Kidney (tissue), 14 donors: ENCODE data around the gene RARA. TPM values are rescaled to one million over a fixed set of nuclear protein-coding genes. Genes with fewer than 3 reads are reported as not detected.

Experiments used
- DNase-seq, 5 donors: peaks; one replicate each; pipeline ENCODE4 v3.0.0-alpha.2; 2013 to 2020
- FAIRE-seq: peaks from 2 replicates; lab custom pipeline; 2012; peaks lifted over from hg19 to GRCh38; lab: Jason Lieb, UNC
- H3K27ac ChIP-seq, 2 donors: one replicate each; pipeline ENCODE4 v1.7.0; 2013; ENCODE audit warnings: low read depth in 2 of 2, low read length in 2 of 2, inconsistent platforms in 1 of 2
- H3K27me3 ChIP-seq: one replicate; pipeline ENCODE4 v1.7.1; 2013; ENCODE audit warnings: low read length, inconsistent platforms; ENCODE audit not compliant: control insufficient read depth, insufficient read depth
- H3K36me3 ChIP-seq, 3 donors: one replicate each; pipeline versions ENCODE4 v1.7.0 to v1.7.1; 2013; ENCODE audit warnings: low read length in 3 of 3, control low read depth in 1 of 3, inconsistent platforms in 1 of 3; ENCODE audit not compliant: insufficient read depth in 3 of 3, control insufficient read depth in 2 of 3
- H3K4me1 ChIP-seq, 3 donors: one replicate each; pipeline versions ENCODE4 v1.7.0 to v1.7.1; 2013; ENCODE audit warnings: low read length in 3 of 3, inconsistent platforms in 1 of 3, low read depth in 1 of 3; ENCODE audit not compliant: control insufficient read depth in 2 of 3, insufficient read depth in 2 of 3
- H3K4me3 ChIP-seq, 3 donors: one replicate each; pipeline versions ENCODE4 v1.7.0 to v1.8.1; 2013; ENCODE audit warnings: low read length in 3 of 3, control low read depth in 1 of 3, inconsistent platforms in 1 of 3
- H3K9ac ChIP-seq, 3 donors: one replicate each; pipeline versions ENCODE4 v1.7.0 to v1.7.1; 2013; ENCODE audit warnings: low read length in 3 of 3, control low read depth in 1 of 3, inconsistent platforms in 1 of 3
- H3K9me3 ChIP-seq, 3 donors: one replicate each; pipeline versions ENCODE4 v1.7.0 to v1.7.1; 2013; ENCODE audit warnings: low read length in 3 of 3, control low read depth in 1 of 3, inconsistent platforms in 1 of 3; ENCODE audit not compliant: control insufficient read depth in 2 of 3, insufficient read depth in 1 of 3
- intact Hi-C: fragments of 100-400 bp; cut with DNase I; formaldehyde crosslinking; loops from one replicate; pipeline ENCODE4 v1.11.1; 2022
- polyA plus RNA-seq: library from polyadenylated mRNA; stranded (reverse); fragments of 350-450 nt; fragmentation: Illumina TruSeq; extraction: RNeasy Lipid Tissue Mini Kit (QIAGEN cat#74804); gene quantifications from one replicate; pipeline ENCODE4 v1.2.3, GENCODE V29; 2014; ENCODE audit warnings: low read depth, low replicate concordance; ENCODE audit not compliant: insufficient read depth
- total RNA-seq: library from RNA; stranded (reverse); fragmentation: NEBNext Ultra II Directional; extraction: Animal tissue kit (Norgen Biotek cat#: 25700); gene quantifications from one replicate; pipeline ENCODE4 v1.2.1, GENCODE V29; 2021
- TF ChIP-seq, protein P1 (sequence below): IDR thresholded peaks from 3 replicates; pipeline ENCODE4 v1.5.1; 2012; ENCODE audit warnings: mild to moderate bottlenecking, moderate library complexity, borderline replicate concordance; ENCODE audit not compliant: insufficient read depth; ENCODE audit errors: extremely low read depth
- donor health status: control.
- donor health status: control.
- donor health status: control.
- donor health status: control.
- donor health status: control.
- donor health status: DM: yes; HTN: yes; CAD: no.
- donor health status: Normal renal cell carcinoma (clear cell type).

Gene RARA
- total and polyA plus RNA-seq, 2 donors from 2014 or later = 22.5 to 45.7 TPM

DNA sequence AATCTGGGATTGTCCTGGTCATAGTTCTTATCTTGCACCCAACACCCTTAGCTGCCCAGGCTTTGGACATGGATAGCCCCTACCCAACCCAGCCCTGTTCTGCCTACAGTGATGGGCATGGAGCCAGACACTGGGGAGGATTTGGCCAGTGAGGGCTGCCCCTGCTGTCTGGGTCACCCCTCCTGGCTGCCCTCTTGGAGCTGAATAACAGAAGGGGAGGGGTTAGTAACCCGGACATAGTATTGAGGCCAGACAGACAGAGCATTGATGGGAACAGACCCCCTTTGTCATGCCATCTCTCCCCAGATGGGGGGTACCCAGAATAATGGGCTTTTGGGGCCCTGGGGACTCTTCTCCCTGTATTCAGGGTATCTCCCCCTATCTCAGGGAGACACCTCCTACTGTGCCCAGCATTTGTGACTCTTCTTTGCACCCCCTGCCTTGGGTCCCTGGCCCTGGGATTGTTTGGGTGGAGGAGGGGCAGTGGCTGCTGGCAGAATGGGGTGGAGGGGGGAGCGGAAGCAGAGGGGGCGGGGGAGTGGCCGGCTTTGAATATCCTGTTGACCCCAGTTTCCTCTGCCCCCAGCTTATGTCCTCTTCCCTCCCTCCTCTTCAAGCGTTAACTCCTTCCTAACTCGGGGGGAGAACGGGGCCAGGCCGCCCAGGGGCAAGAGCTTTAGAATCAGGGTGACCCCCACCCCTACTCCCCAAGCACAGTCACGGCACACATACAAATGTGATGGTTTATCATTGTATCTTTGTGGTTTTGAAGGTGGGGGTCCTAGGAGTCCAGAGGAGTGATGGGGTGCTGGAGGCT lies 38.5 kb downstream of the RARA start:
- H3K36me3 ChIP-seq = peaks cover 3 to 27% (median 13%) of the 10 kb centered on the region in 3 donors
- H3K27me3 ChIP-seq = no peaks in the 10 kb centered on the region
- DNase-seq (peak in 4 of 5 donors; percentile 53 to 83 (median 77)), FAIRE-seq (no peak)
- TF ChIP-seq, protein P1, sequence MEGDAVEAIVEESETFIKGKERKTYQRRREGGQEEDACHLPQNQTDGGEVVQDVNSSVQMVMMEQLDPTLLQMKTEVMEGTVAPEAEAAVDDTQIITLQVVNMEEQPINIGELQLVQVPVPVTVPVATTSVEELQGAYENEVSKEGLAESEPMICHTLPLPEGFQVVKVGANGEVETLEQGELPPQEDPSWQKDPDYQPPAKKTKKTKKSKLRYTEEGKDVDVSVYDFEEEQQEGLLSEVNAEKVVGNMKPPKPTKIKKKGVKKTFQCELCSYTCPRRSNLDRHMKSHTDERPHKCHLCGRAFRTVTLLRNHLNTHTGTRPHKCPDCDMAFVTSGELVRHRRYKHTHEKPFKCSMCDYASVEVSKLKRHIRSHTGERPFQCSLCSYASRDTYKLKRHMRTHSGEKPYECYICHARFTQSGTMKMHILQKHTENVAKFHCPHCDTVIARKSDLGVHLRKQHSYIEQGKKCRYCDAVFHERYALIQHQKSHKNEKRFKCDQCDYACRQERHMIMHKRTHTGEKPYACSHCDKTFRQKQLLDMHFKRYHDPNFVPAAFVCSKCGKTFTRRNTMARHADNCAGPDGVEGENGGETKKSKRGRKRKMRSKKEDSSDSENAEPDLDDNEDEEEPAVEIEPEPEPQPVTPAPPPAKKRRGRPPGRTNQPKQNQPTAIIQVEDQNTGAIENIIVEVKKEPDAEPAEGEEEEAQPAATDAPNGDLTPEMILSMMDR = no peak
- peaks cover 4 to 85% (median 66%) of the 10 kb centered on the region in 3 donors for H3K4me1 ChIP-seq
- H3K4me3 ChIP-seq = peak overlapping the region in 2 of 3 donors; percentile 6 to 44
- intact Hi-C loops = no loop called here
- H3K27ac ChIP-seq = peak overlapping the region; percentile 74 to 93
- no peaks in the 10 kb centered on the region for H3K9me3 ChIP-seq
- H3K9ac ChIP-seq = peak overlapping the region in 1 of 3 donors; percentile 22

DNA sequence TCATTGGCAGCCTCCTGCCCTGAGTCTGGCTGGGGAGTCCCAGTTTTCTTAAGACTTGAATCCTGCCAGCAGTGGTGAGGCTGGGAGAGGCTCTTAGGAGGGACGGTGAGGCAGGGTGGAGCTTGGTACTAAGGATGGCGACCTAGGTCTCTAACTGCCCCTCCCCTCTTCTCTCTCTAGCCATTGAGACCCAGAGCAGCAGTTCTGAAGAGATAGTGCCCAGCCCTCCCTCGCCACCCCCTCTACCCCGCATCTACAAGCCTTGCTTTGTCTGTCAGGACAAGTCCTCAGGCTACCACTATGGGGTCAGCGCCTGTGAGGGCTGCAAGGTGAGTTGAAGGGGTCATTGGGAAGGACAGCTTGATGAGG lies 39.1 kb downstream of the RARA start:
- intact Hi-C loops = no loop called here
- peak overlapping the region in 1 of 3 donors; percentile 39 for H3K4me3 ChIP-seq
- peak overlapping the region; percentile 74 to 93 for H3K27ac ChIP-seq
- H3K9ac ChIP-seq = peak overlapping the region in 1 of 3 donors; percentile 22
- no peak for DNase-seq
- peaks cover 4 to 88% (median 66%) of the 10 kb centered on the region in 3 donors for H3K4me1 ChIP-seq
- no peaks in the 10 kb centered on the region for H3K27me3 ChIP-seq
- FAIRE-seq = no peak
- peaks cover 3 to 32% (median 16%) of the 10 kb centered on the region in 3 donors for H3K36me3 ChIP-seq
- H3K9me3 ChIP-seq = no peaks in the 10 kb centered on the region
- TF ChIP-seq, protein P1 = no peak

DNA sequence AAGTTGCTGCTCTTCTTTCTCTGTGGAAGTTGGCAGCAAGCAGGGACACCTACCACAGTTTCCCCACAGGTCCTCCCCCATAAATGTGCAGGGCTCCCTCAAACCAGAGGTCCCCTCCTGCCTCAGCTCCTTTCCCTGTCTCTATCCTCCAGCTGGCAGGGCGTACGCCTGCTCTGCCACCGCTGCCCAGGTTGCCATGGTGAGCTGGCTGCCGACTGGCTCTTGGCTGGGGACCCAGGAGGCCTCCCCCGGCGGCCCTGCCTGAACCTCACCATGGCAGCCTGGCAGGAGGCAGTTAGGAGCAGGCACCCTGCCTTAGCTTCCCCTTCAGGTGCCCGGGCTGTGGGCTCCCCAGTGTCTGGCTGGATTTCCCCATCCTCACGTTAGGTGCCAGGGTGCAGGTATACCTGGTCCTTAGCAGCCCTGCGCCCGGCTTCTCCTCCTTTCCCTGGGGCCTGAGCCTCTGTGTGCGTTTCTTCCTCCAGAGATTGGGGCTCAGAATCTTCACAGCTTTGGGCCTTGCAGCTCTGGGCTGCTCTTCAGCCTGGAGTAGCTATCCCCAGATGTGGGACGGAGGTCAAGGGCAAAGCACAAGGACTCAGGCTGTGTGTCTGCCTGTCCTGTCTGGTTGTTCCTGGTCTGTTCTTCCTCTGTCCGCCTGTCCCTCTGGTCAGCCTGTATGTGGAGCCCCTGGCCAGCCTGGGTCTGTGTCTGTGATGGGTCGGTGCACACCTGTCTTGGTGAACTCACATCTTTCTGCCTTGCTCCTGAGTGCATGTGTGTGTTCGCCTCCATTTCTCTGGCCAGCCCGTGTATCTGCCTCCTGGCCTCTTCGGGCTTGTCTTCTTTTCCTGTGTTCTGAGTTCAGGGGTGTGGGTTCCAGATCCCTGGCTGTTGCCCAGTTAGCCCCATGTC lies 39.8 kb downstream of the RARA start:
- H3K27me3 ChIP-seq = no peaks in the 10 kb centered on the region
- peak overlapping the region in 1 of 3 donors; percentile 39 for H3K4me3 ChIP-seq
- no peak for DNase-seq
- H3K9me3 ChIP-seq = no peaks in the 10 kb centered on the region
- peaks cover 4 to 83% (median 66%) of the 10 kb centered on the region in 3 donors for H3K4me1 ChIP-seq
- no peak for FAIRE-seq
- H3K9ac ChIP-seq = peak overlapping the region in 1 of 3 donors; percentile 22
- peaks cover 3 to 34% (median 16%) of the 10 kb centered on the region in 3 donors for H3K36me3 ChIP-seq
- peak overlapping the region in 1 of 2 donors; percentile 74 for H3K27ac ChIP-seq
- TF ChIP-seq, protein P1 = no peak
- intact Hi-C loops = no loop called here
